ENCODE data around the gene RRBP1.

GRCh38 chr20:17631576-17632319 is 50.3 kb downstream of the RRBP1 start:
- TF ChIP-seq, protein P1, sequence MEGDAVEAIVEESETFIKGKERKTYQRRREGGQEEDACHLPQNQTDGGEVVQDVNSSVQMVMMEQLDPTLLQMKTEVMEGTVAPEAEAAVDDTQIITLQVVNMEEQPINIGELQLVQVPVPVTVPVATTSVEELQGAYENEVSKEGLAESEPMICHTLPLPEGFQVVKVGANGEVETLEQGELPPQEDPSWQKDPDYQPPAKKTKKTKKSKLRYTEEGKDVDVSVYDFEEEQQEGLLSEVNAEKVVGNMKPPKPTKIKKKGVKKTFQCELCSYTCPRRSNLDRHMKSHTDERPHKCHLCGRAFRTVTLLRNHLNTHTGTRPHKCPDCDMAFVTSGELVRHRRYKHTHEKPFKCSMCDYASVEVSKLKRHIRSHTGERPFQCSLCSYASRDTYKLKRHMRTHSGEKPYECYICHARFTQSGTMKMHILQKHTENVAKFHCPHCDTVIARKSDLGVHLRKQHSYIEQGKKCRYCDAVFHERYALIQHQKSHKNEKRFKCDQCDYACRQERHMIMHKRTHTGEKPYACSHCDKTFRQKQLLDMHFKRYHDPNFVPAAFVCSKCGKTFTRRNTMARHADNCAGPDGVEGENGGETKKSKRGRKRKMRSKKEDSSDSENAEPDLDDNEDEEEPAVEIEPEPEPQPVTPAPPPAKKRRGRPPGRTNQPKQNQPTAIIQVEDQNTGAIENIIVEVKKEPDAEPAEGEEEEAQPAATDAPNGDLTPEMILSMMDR (conservative IDR thresholded peaks at IDR 0.05; ENCODE audit: low read depth, low read length), result no peak
- TF ChIP-seq EZH2 (IDR thresholded peaks at IDR 0.05; ENCODE audit: borderline replicate concordance, low read depth, low read length, poor library complexity, severe bottlenecking), result no peak
